Activated CD8-positive, alpha-beta memory T cell treated with anti-CD3 and anti-CD28 coated beads, Interleukin-2, amount 50 U/mL, for 1 hour (primary cell): Measurements from ENCODE around the gene OAF.

Source experiments
- DNase-seq: peaks from one replicate; pipeline ENCODE4 v3.0.0-alpha.2; 2020; ENCODE audit errors: extremely low read depth

Gene OAF

GRCh38 chr11:120183701-120184141 lies 27.1 kb upstream of the OAF start:
- DNase-seq, result no peak

DNA sequence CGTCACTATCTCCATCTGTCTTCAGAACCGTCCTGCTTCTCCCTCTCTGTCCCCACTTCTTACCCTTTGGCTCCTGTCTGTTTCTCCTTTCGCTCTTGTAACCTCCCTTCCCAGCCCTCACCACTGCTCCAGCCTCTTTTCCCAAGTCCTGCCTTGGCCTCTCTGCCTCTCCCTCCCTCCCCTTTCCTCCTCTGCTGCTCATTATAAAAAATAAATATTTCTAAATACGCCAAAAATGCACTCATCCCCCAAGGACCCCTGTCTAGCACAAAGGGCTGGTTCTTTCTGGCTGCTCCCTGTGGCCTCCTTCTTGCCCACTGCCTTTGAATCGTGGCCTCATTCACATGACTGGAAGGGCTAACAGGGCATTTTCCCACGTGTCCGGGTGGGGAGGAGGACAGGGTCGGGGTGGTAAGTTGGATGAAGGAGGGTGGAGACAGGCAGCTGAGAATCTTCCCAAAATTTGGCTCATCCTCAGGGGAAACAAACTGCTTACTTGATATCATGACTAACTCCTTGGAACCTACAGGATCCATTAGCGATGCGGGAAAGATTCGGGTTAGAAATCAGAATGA lies 26.4 kb upstream of the OAF start:
- DNase-seq, result no peak

GRCh38 chr11:120184946-120185705 lies 25.7 kb upstream of the OAF start:
- no peak for DNase-seq

DNA sequence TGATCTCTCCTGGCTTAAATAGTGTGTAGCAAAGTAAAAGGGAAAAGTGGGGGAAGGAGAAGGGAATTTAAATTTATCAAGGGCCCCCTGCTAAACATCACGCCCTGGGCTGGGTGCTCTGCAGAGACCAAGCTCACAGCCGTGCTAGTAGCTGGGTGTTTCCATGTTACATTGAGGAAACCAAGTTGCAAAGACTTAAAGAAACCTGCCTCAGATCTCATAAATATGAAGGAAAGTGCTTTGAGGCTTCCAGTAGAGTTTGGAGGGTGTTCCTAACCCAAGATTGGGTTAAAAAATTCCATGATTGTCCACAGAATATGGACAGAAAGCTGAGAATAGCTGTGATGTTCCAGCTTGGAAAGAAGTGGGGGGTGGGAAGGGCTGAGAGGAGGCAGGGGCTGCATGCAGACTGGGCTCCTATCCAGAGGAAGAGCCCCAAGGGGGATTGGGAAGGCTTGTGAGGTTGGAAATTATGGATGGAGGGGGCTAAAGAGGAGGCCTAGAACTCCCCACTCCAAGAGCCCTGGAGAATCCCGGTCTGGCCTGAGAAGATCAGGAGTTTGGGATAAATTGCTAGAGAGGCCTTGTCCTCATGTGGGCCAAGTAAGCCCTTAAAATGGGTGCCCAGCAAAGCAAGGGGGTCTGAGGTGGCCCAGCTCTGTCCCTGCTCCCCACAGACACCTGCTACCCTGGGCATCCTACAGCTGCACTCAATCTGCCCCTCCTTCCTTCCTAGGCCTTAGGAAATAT lies 25.0 kb upstream of the OAF start:
- DNase-seq, result no peak

GRCh38 chr11:120186456-120186773 lies 24.4 kb upstream of the OAF start:
- DNase-seq, result no peak

DNA sequence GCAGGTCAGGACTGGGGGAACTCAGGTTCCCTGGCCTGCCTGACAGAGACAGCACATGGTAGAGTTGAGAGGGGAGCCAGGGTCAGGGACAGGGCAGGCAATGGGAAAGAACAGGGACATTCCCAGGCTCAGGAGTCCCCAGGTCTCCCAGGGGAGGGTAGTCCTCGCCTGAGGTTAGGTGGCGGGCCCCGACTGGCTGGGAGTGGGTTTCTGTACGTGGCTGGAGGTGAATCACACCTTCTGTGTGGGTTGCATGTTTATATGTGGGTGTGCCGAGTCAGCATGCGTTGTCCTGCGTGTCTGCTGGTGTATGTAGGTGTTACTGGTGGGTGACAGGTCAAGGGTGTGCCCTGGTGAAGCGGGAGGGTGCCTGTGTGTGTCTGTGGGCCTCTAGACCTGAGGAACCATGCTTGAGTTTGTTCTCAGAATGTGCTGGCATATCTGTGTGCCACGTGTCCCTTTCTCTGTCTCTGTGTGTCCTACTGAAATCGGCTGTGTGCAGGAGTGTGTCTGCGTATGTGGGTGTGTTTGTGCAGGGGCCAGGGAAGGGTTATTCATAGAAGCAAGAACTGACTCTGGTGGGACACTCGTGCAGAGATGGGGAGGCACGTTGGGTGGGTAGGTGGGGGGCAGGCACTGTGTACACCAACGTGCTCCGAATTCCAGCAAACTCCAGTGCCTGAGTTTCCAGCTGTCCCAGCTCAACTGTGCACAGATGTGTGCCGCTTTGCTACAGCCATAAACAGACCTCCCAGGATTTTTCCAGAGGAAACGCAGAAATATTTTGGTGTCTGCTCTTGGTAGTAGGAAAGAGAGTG lies 23.8 kb upstream of the OAF start:
- DNase-seq, result no peak

- no peak for DNase-seq
Measured at GRCh38 chr11:120188371-120188770, 22.5 kb upstream of the OAF start.

GRCh38 chr11:120188811-120189455 lies 21.9 kb upstream of the OAF start:
- no peak for DNase-seq

DNA sequence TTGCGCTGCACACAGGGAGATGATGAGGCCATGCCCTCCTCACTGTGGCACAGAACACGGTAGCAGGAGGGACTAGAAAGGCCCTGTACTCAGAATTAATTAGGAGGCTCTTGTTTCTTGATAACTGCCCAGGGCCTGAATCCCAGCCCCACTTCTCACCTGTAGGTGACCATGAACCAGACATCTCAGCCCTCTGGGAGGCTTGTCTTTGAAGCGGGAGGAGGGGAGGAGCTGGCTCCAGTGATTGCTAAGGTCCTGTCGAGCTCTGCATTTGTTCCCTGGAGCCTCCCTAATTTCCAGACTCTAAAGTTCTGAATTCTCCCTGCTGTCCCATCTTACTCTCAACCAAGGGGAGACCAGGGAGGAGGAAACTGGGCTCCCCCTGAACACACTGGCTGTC lies 19.8 kb upstream of the OAF start:
- DNase-seq, result no peak

- DNase-seq, result no peak
Measured at GRCh38 chr11:120192831-120193625, 17.8 kb upstream of the OAF start.

DNA sequence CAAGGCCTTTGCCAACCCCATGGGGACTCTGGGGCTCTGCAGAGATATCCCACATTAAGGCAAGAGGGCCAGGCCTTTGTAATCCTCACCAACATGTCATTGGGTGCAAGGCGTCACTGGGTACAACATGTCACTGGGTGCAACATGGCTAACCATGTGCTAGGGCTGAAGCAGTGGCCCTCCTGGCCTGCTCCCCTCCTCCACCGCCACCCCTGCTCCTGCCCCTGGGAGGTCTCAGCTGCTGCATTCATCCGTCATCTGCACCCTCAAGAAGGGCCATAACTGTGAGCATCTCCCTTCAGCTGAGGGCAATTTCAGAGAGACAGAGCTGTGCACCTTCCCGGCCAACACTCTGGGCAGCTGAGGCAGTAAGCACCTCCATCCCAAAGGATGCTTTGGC lies 16.7 kb upstream of the OAF start:
- no peak for DNase-seq

DNA sequence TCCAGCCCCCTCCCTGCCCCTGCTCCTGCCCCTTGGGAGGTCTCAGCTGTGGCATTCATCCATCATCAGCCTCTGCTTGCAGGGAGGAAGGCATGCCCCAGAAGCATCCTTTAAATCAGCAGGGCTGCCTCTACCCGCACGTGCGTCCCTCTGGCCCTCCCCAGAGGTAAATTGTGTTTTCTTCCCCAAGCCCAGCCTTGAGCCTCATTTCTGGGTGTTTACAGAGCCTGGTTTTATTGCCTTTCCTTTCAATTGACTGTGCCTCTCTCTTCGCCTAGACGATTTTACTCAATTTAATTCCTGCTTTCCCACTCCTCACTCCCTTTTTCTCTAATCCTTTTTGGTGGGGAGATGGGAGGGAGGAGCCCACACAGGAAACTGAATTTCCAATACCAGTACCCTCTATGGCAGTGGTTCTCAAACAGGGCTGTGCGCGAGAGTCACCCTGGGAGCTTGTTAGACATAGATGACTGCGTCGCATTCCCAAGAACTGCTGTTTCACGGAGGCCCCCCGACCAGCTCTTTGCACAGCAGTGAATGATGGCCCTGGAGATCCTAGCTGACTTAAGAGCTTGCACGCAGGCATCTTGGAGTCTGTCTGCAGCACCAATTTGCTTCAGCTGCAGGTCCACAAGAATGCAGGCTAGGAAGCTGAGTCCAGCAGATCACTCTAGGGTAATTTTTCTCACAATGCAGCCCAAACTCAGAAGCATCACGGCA lies 15.1 kb upstream of the OAF start:
- no peak for DNase-seq

DNA sequence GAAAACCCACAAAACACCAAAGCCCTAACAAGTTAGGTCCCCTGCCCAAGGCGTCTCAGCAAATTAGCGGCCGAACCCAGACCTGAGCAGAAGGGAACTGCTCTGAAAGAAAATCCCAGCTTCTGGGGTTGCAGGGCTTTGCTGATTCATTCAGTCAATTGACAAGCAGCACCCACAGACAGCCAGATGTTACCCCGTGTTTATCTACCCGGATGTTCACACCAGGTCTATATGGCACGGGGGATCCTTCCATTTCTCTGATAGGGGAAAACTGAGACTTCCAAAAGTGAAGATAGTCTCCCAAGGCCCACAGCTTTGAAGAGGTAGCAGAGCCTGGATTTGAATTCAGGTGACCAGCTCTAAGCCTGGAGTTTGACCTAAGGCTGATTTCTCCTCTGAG lies 14.0 kb upstream of the OAF start:
- no peak for DNase-seq

GRCh38 chr11:120197251-120197891 lies 13.5 kb upstream of the OAF start:
- no peak for DNase-seq

DNA sequence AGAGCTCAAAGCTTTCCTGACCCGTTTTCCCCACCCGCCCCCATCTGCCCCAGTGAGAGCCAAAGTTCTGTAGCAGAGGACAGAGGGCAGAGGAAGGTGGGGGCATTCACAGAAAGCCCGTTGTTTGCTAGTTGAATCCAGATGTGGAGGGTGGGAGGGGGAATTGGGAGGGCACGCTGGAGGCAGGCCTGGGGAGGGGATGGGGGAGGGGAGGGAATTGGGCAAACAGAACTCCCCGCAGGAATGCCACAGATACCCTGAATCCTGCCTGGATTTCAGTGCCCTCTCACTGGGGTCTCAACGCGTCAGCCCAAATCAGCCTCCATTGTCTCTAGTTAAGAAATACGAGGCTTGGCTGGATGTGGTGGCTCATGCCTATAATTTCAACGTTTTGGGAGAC lies 12.9 kb upstream of the OAF start:
- no peak for DNase-seq

DNA sequence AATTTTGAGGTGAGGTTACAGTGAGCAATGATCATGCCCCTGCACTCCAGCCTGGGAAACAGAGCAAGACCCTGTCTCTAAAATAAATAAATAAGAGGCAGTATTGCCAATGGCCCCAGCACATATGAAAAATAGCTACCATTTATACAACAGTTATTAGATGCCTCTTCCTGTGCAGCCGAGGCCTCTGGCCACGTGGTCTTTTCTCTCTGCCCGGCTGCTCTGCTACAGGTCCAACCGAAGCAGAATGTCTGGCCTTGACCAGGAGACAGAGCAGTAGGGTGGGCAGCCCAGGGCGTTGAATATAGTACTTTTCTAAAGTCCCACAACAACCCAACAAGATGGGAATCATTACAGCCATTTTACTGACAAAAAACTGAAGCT lies 12.4 kb upstream of the OAF start:
- no peak for DNase-seq

GRCh38 chr11:120198787-120199469 lies 11.9 kb upstream of the OAF start:
- no peak for DNase-seq

GRCh38 chr11:120199613-120200012 lies 11.2 kb upstream of the OAF start:
- no peak for DNase-seq

DNA sequence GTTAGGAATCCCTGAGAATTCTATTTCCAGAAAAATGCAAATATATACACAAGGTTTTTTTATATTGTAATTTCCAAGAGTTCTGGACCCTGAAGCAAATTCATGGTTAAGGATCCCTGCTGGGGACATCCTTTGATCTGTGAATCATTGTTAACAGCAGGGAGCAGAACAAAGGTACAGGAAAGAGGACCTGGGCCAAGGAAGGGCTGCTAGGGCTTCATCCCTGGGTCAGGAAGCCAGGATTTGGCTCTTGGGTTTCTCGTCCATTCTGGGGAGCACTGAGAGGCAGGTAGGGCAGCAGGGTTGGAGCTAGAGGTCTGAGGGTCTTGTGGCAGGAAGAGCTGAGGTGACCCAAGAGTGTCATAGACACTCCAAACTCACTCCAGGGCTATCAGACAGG lies 10.2 kb upstream of the OAF start:
- no peak for DNase-seq
